Ectodermal cell (in vitro differentiated cells): ENCODE measurements around the gene CNTN1.
"Not testable (repeated sequence)": the region's sequence is repeated elsewhere in the genome, so short reads cannot be mapped to it uniquely, and the experiment has no call there.

ENCODE experiments used
- H3K27ac ChIP-seq: 2 replicates; pipeline ENCODE4 v1.7.0; 2013; ENCODE audit warnings: mild to moderate bottlenecking, low read depth, low read length; ENCODE audit not compliant: insufficient read depth, poor library complexity, severe bottlenecking
- H3K27me3 ChIP-seq: 2 replicates; pipeline ENCODE4 v1.7.0; 2013; ENCODE audit warnings: mild to moderate bottlenecking, low read length; ENCODE audit not compliant: insufficient read depth, control insufficient read depth, poor library complexity, severe bottlenecking
- H3K36me3 ChIP-seq: one replicate; pipeline ENCODE4 v1.7.0; 2013; ENCODE audit warnings: low read length; ENCODE audit not compliant: control insufficient read depth, insufficient read depth
- H3K4me1 ChIP-seq: one replicate; pipeline ENCODE4 v1.7.0; 2013; ENCODE audit warnings: low read length; ENCODE audit not compliant: control insufficient read depth, insufficient read depth
- H3K4me3 ChIP-seq: 2 replicates; pipeline ENCODE4 v1.7.0; 2013; ENCODE audit warnings: low read depth, low read length, control low read depth; ENCODE audit not compliant: insufficient read depth
- H3K9me3 ChIP-seq: 2 replicates; pipeline ENCODE4 v1.7.0; 2013; ENCODE audit warnings: mild to moderate bottlenecking, low read length, moderate library complexity; ENCODE audit not compliant: control insufficient read depth
- WGBS, 2 experiments: methylation state at CpG; one replicate each; pipeline ENCODE4 v1.1.7; 2013; ENCODE audit warnings: missing lambda C conversion rate in 2 of 2; 5-methylcytosine and 5-hydroxymethylcytosine counted together

Gene CNTN1

GRCh38 chr12:40727774-40728483 lies 35.7 kb downstream of the CNTN1 start:
- no peaks in the 10 kb centered on the region for H3K9me3 ChIP-seq
- no peak overlapping the region for H3K27ac ChIP-seq
- no peak overlapping the region for H3K4me3 ChIP-seq
- no peaks in the 10 kb centered on the region for H3K36me3 ChIP-seq
- WGBS, 2 experiments: 97 to 100% methylated on average over 3 to 4 of the region's 4 CpGs
- H3K4me1 ChIP-seq: no peaks in the 10 kb centered on the region
- no peaks in the 10 kb centered on the region for H3K27me3 ChIP-seq

- WGBS, 2 experiments: 83 to 94% methylated on average over 1 of the region's 1 CpG
- no peaks in the 10 kb centered on the region for H3K9me3 ChIP-seq
- no peaks in the 10 kb centered on the region for H3K36me3 ChIP-seq
- no peak overlapping the region for H3K4me3 ChIP-seq
- no peaks in the 10 kb centered on the region for H3K27me3 ChIP-seq
- H3K4me1 ChIP-seq: no peaks in the 10 kb centered on the region
- H3K27ac ChIP-seq: no peak overlapping the region
Observed at GRCh38 chr12:40730281-40730680, 38.0 kb downstream of the CNTN1 start.

DNA sequence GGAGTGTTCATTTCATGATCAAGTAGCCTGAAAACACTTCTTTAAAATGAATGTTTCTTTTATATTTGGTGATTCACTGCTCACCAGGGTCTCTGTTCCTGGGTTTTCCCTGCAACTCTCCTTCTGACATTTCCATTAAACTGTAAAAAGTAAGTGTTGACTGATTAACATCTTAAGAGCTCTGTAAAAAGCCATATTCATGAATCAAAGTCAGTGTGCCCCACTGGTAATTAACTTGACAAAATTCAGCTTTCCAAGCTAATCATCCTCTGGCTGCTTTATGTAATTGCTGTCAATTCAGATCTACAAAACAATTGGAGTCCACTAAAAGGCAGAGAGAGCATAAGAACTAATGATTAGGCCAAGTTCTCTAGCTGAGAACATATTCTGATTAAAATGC lies 41.6 kb downstream of the CNTN1 start:
- H3K36me3 ChIP-seq: no peaks in the 10 kb centered on the region
- H3K4me3 ChIP-seq: no peak overlapping the region
- no peaks in the 10 kb centered on the region for H3K9me3 ChIP-seq
- no peak overlapping the region for H3K27ac ChIP-seq
- no peaks in the 10 kb centered on the region for H3K27me3 ChIP-seq
- H3K4me1 ChIP-seq: no peaks in the 10 kb centered on the region

GRCh38 chr12:40734276-40734675 lies 42.0 kb downstream of the CNTN1 start:
- H3K27me3 ChIP-seq: no peaks in the 10 kb centered on the region
- no peak overlapping the region for H3K27ac ChIP-seq
- 38 to 57% methylated on average over 1 of the region's 3 CpGs for WGBS, 2 experiments
- H3K36me3 ChIP-seq: no peaks in the 10 kb centered on the region
- no peak overlapping the region for H3K4me3 ChIP-seq
- H3K4me1 ChIP-seq: no peaks in the 10 kb centered on the region
- no peaks in the 10 kb centered on the region for H3K9me3 ChIP-seq

GRCh38 chr12:40735551-40736230 lies 43.5 kb downstream of the CNTN1 start:
- WGBS, 2 experiments: 80 to 88% methylated on average over 2 of the region's 3 CpGs
- H3K27ac ChIP-seq: no peak overlapping the region
- no peaks in the 10 kb centered on the region for H3K36me3 ChIP-seq
- no peak overlapping the region for H3K4me3 ChIP-seq
- H3K4me1 ChIP-seq: no peaks in the 10 kb centered on the region
- no peaks in the 10 kb centered on the region for H3K9me3 ChIP-seq
- H3K27me3 ChIP-seq: no peaks in the 10 kb centered on the region

DNA sequence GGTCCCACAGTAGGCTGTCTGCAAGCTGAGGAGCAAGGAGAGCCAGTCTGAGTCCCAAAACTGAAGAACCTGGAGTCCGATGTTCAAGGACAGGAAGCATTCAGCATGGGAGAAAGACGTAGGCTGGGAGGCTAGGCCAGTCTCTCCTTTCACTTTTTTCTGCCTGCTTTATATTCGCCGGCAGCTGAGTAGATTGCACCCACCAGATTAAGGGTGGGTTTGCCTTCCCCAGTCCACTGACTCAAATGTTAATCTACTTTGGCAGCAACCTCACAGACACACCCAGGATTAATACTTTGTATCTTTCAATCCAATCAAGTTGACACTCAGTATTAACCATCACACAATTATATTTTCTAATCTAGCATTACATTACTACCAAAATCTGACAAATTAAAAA lies 45.2 kb downstream of the CNTN1 start:
- H3K27me3 ChIP-seq, H3K4me1 ChIP-seq, H3K9me3 ChIP-seq, H3K27ac ChIP-seq, H3K4me3 ChIP-seq, H3K36me3 ChIP-seq: not testable (repeated sequence)
- WGBS, 2 experiments: 88 to 94% methylated on average over 4 of the region's 4 CpGs

DNA sequence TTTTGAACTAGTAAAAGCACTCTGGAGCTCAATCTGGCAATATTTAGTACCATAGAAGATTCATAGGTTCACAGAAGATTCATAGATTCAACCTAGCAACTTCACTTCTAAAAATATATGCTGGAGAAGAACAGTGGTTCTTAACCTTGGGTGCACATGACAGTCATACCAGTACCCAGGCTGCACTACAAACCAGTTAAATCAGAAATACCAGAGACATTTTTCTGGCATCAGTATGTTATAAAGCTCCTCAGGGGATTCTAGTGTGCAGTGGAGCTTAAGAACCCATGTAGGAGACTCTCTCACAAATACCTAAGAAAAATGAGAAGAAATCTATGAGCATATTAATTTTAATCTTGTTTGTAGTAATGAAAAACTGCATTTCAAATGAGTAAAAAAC lies 46.6 kb downstream of the CNTN1 start:
- Histone ChIP-seq H3K36me3 (no peaks in the 10 kb centered on the region), H3K4me1 (no peaks in the 10 kb centered on the region), H3K4me3 (no peak overlapping the region), H3K9me3 (no peaks in the 10 kb centered on the region), H3K27ac (no peak overlapping the region), H3K27me3 (no peaks in the 10 kb centered on the region)

DNA sequence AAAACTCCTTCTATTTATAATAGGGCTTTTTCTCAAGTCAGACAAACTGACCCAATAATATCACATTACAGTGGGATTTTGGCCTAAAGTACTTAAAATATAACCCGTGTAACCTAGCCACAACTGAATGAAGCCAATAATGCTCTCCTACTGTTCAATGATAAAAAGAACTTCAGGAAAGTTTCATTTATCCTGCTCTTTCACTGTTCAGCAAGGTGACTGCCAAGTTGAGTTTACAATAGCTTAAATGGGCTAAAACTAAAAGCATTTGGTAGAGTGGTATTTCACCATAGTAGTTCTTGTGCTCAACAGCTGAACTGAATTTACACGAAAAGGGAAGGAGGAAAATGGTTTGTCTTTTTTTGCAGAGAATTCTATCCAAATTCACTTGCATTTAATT lies 49.8 kb downstream of the CNTN1 start:
- Histone ChIP-seq H3K4me3 (no peak overlapping the region), H3K27me3 (no peaks in the 10 kb centered on the region), H3K36me3 (no peaks in the 10 kb centered on the region), H3K27ac (no peak overlapping the region), H3K9me3 (no peaks in the 10 kb centered on the region), H3K4me1 (no peaks in the 10 kb centered on the region)
- WGBS, 2 experiments: 85 to 88% methylated on average over 1 to 2 of the region's 2 CpGs

- Histone ChIP-seq H3K9me3 (no peaks in the 10 kb centered on the region), H3K4me3 (no peak overlapping the region), H3K27me3 (no peaks in the 10 kb centered on the region), H3K4me1 (no peaks in the 10 kb centered on the region), H3K27ac (no peak overlapping the region), H3K36me3 (no peaks in the 10 kb centered on the region)
Observed at GRCh38 chr12:40745386-40745785, 53.1 kb downstream of the CNTN1 start.

DNA sequence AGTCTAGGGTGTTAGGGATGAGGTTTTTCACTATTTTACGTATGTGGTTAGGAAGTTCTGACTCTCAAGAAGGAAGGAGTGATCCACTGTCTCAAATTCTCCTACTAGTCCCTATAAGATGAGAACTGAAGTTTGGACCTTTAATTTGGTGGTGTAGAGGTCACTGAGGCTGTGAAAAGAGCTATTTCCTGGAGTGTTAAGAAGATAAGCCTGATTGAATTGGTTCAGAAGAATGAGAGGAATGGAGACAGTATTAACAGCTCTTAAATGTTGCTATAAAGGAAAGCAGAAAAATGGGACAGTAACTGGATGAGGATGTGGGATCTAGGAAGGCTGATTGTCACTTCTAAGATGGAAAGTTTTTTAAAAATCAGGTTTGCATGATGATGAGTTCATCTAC lies 57.6 kb downstream of the CNTN1 start:
- no peaks in the 10 kb centered on the region for H3K27me3 ChIP-seq
- no peaks in the 10 kb centered on the region for H3K36me3 ChIP-seq
- H3K9me3 ChIP-seq: no peaks in the 10 kb centered on the region
- no peaks in the 10 kb centered on the region for H3K4me1 ChIP-seq
- no peak overlapping the region for H3K27ac ChIP-seq
- no peak overlapping the region for H3K4me3 ChIP-seq
- WGBS, 2 experiments: 95 to 100% methylated on average over 1 of the region's 1 CpG
